CD14-positive monocyte (primary cell): ENCODE measurements around the gene CMYA5. TPM values are rescaled to one million over a fixed set of nuclear protein-coding genes. Genes with fewer than 3 reads are reported as not detected.

Source experiments
- DNase-seq, 3 donors: peaks; one replicate each; pipeline ENCODE4 v3.0.0-alpha.2; 2011 to 2022
- H2AFZ ChIP-seq: 2 replicates; pipeline ENCODE4 v1.6.0; 2012; ENCODE audit warnings: mild to moderate bottlenecking, low read depth, low read length, inconsistent platforms; ENCODE audit not compliant: insufficient read depth, poor library complexity, severe bottlenecking
- H3K27ac ChIP-seq, 2 donors: 1 replicate in 1 of 2; 2 replicates in 1 of 2; pipeline ENCODE4 v1.5.1; 2012 to 2013; ENCODE audit warnings: low read length in 2 of 2, control low read depth in 1 of 2, inconsistent platforms in 1 of 2, low read depth in 1 of 2, mild to moderate bottlenecking in 1 of 2
- H3K27me3 ChIP-seq, 2 donors: one replicate each; pipeline versions ENCODE4 v1.6.0 to v1.6.1; 2011 to 2013; ENCODE audit warnings: low read length in 2 of 2; ENCODE audit not compliant: control insufficient read depth in 2 of 2, insufficient read depth in 2 of 2
- H3K36me3 ChIP-seq, 2 donors: replicated peaks in 1 of 2; 1 replicate in 1 of 2; 2 replicates in 1 of 2; pipeline versions ENCODE4 v1.5.1 to v1.6.1; 2012 to 2013; ENCODE audit warnings: low read length in 2 of 2, control low read depth in 1 of 2, inconsistent platforms in 1 of 2, mild to moderate bottlenecking in 1 of 2; ENCODE audit not compliant: insufficient read depth in 2 of 2, control insufficient read depth in 1 of 2
- H3K4me1 ChIP-seq, 2 donors: 1 replicate in 1 of 2; 2 replicates in 1 of 2; pipeline versions ENCODE4 v1.5.1 to v1.6.1; 2012 to 2013; ENCODE audit warnings: low read length in 2 of 2, control low read depth in 1 of 2, inconsistent platforms in 1 of 2, mild to moderate bottlenecking in 1 of 2, moderate library complexity in 1 of 2; ENCODE audit not compliant: insufficient read depth in 2 of 2, control insufficient read depth in 1 of 2
- H3K4me2 ChIP-seq: replicated peaks from 2 replicates; pipeline ENCODE3; 2012; ENCODE audit warnings: low read length, moderate library complexity, mild to moderate bottlenecking; ENCODE audit not compliant: poor library complexity, severe bottlenecking; ENCODE audit errors: extremely low read depth
- H3K4me3 ChIP-seq, 3 experiments: fragments of 200-600 bp in 1 of 3; sonication (generic) in 1 of 3; replicated peaks in 1 of 3; 1 replicate in 2 of 3; 2 replicates in 1 of 3; pipeline ENCODE4 v1.5.1; 2011 to 2013; ENCODE audit warnings: low read length in 3 of 3, mild to moderate bottlenecking in 3 of 3, control low read depth in 2 of 3, low read depth in 2 of 3, inconsistent platforms in 1 of 3, moderate library complexity in 1 of 3
- H3K79me2 ChIP-seq: 2 replicates; pipeline ENCODE4 v1.6.0; 2012; ENCODE audit warnings: mild to moderate bottlenecking, control low read depth, inconsistent platforms, low read length, moderate library complexity; ENCODE audit not compliant: insufficient read depth
- H3K9ac ChIP-seq: 2 replicates; pipeline ENCODE4 v1.6.0; 2017; ENCODE audit warnings: low read length, mild to moderate bottlenecking; ENCODE audit not compliant: insufficient read depth, poor library complexity, severe bottlenecking
- H3K9me3 ChIP-seq, 2 donors: replicated peaks in 1 of 2; 1 replicate in 1 of 2; 2 replicates in 1 of 2; pipeline versions ENCODE4 v1.5.1 to v1.6.1; 2012 to 2013; ENCODE audit warnings: low read length in 2 of 2, control low read depth in 1 of 2; ENCODE audit not compliant: control insufficient read depth in 1 of 2, insufficient read depth in 1 of 2
- H4K20me1 ChIP-seq: 2 replicates; pipeline ENCODE4 v1.6.0; 2012; ENCODE audit warnings: mild to moderate bottlenecking, low read length, control low read depth, moderate library complexity; ENCODE audit not compliant: insufficient read depth
- H3K27ac Mint-ChIP-seq, 7 donors: one replicate each; pipeline ENCODE4 v1.8.0; 2020; ENCODE audit warnings: mild to moderate bottlenecking in 7 of 7, mixed read lengths in 7 of 7, moderate library complexity in 6 of 7, inconsistent platforms in 2 of 7
- H3K27me3 Mint-ChIP-seq, 3 donors: one replicate each; pipeline ENCODE4 v1.8.0; 2021 to 2022; ENCODE audit warnings: low read depth in 3 of 3, mild to moderate bottlenecking in 3 of 3, mixed read lengths in 3 of 3, moderate library complexity in 3 of 3, inconsistent platforms in 1 of 3
- H3K36me3 Mint-ChIP-seq, 2 donors: one replicate each; pipeline ENCODE4 v1.8.0; 2020; ENCODE audit warnings: mixed read lengths in 2 of 2, inconsistent platforms in 1 of 2, mild to moderate bottlenecking in 1 of 2
- H3K4me1 Mint-ChIP-seq: one replicate; pipeline ENCODE4 v1.8.0; 2020; ENCODE audit warnings: mild to moderate bottlenecking, mixed read lengths
- H3K4me3 Mint-ChIP-seq, 2 donors: one replicate each; pipeline ENCODE4 v1.8.0; 2020; ENCODE audit warnings: mild to moderate bottlenecking in 2 of 2, mixed read lengths in 2 of 2, moderate library complexity in 1 of 2
- H3K9me3 Mint-ChIP-seq, 7 donors: one replicate each; pipeline ENCODE4 v1.8.0; 2020 to 2022; ENCODE audit warnings: mixed read lengths in 7 of 7, mild to moderate bottlenecking in 6 of 7, moderate library complexity in 6 of 7, inconsistent platforms in 2 of 7
- CTCF ChIP-seq: fragments of 200-600 bp; IDR thresholded peaks from one replicate; pipeline ENCODE4 v1.8.0; 2022; ENCODE audit warnings: antibody characterized with exemption, mild to moderate bottlenecking
- WGBS: methylation state at CpG from one replicate; pipeline ENCODE4 v1.1.5; 2013; ENCODE audit warnings: missing lambda C conversion rate; ENCODE audit not compliant: insufficient coverage; 5-methylcytosine and 5-hydroxymethylcytosine counted together
- intact Hi-C, 2 donors: fragments of 100-400 bp; cut with micrococcal nuclease; formaldehyde crosslinking; loops; one replicate each; pipeline versions ENCODE4 v1.15.0 to v1.15.1; 2023
- polyA plus RNA-seq, 3 donors: library from polyadenylated mRNA; depleted of rRNA in 1 of 3; unstranded in 2 of 3; stranded (reverse) in 1 of 3; fragments of 300-500 nt in 2 of 3; fragments of >200 nt in 1 of 3; fragmentation: Illumina TruSeq in 2 of 3; gene quantifications; 1 replicate in 2 of 3; 2 replicates in 1 of 3; pipeline ENCODE4 v1.2.3, GENCODE V29; 2012 to 2021

The CMYA5 gene
- polyA plus RNA-seq, 3 donors, result 0.01 to 0.17 TPM; not detected in 1

GRCh38 chr5:79820648-79821047 lies 131.0 kb downstream of the CMYA5 start:
- Histone ChIP-seq H3K36me3 (no peaks in the 10 kb centered on the region), H3K4me3 (no peak overlapping the region), H3K4me2 (no peak overlapping the region), H3K27ac (no peak overlapping the region), H3K79me2 (no peaks in the 10 kb centered on the region), H3K4me1 (no peaks in the 10 kb centered on the region), H3K9me3 (peaks cover 0 to 4% of the 10 kb centered on the region in 2 donors), H3K9ac (no peak overlapping the region), H3K27me3 (no peaks in the 10 kb centered on the region), H4K20me1 (no peaks in the 10 kb centered on the region), H2AFZ (no peak overlapping the region)
- no peak for DNase-seq
- H3K27ac Mint-ChIP-seq, result no peak overlapping the region
- intact Hi-C loops, result no loop called here
- H3K4me1 Mint-ChIP-seq, result no peaks in the 10 kb centered on the region
- no peak for TF ChIP-seq CTCF
- H3K27me3 Mint-ChIP-seq, result peaks cover 1 to 2% (median 2%) of the 10 kb centered on the region in 3 donors
- peaks cover 4 to 20% (median 10%) of the 10 kb centered on the region in 7 donors for H3K9me3 Mint-ChIP-seq
- WGBS, result 100% methylated on average over 1 of the region's 5 CpGs
- H3K36me3 Mint-ChIP-seq, result no peaks in the 10 kb centered on the region
- no peak overlapping the region for H3K4me3 Mint-ChIP-seq

GRCh38 chr5:79824444-79824843 lies 134.8 kb downstream of the CMYA5 start:
- TF ChIP-seq CTCF, result no peak
- no peak overlapping the region for H3K27ac Mint-ChIP-seq
- no peak overlapping the region for H3K27ac ChIP-seq

More at GRCh38 chr5:79824444-79824843, 134.8 kb downstream of the CMYA5 start:
- Histone ChIP-seq H3K9me3 (no peaks in the 10 kb centered on the region), H3K4me3 (no peak overlapping the region), H3K36me3 (no peaks in the 10 kb centered on the region), H3K4me2 (no peak overlapping the region), H3K4me1 (no peaks in the 10 kb centered on the region), H4K20me1 (no peaks in the 10 kb centered on the region), H3K9ac (no peak overlapping the region), H3K79me2 (no peaks in the 10 kb centered on the region), H2AFZ (no peak overlapping the region), H3K27me3 (no peaks in the 10 kb centered on the region)
- Mint-ChIP-seq H3K4me1 (no peaks in the 10 kb centered on the region), H3K36me3 (no peaks in the 10 kb centered on the region), H3K4me3 (no peak overlapping the region), H3K27me3 (peaks cover 3 to 11% (median 4%) of the 10 kb centered on the region in 3 donors), H3K9me3 (peaks cover 0 to 8% (median 3%) of the 10 kb centered on the region in 7 donors)
- intact Hi-C loops, result no loop called here
- no peak for DNase-seq
- 100% methylated on average over 1 of the region's 2 CpGs for WGBS
